Endothelial cell of umbilical vein (primary cell): ENCODE measurements around the gene C12orf42.

Source experiments
- JUN ChIP-seq: IDR thresholded peaks from 2 replicates; pipeline ENCODE4 v1.6.1; 2011; ENCODE audit warnings: borderline replicate concordance, low read depth; ENCODE audit not compliant: insufficient read length, insufficient read depth
- MYC ChIP-seq: IDR thresholded peaks from one replicate; pipeline ENCODE4 v1.6.1; 2011; ENCODE audit warnings: mild to moderate bottlenecking, low read depth, low read length
- POLR2A ChIP-seq: IDR thresholded peaks from 2 replicates; pipeline ENCODE4 v1.6.1; 2012; ENCODE audit warnings: low read depth, mild to moderate bottlenecking, control low read depth, low read length
- POLR2AphosphoS5 ChIP-seq: IDR thresholded peaks from 2 replicates; pipeline ENCODE4 v1.6.1; 2012; ENCODE audit warnings: low read depth, mild to moderate bottlenecking, control low read depth, low read length, moderate library complexity; ENCODE audit not compliant: insufficient read depth
- TF ChIP-seq, protein P1 (sequence below), 2 donors: IDR thresholded peaks; 1 replicate in 1 of 2; 2 replicates in 1 of 2; pipeline ENCODE4 v1.5.1; 2011; ENCODE audit warnings: low read length in 2 of 2, mild to moderate bottlenecking in 2 of 2, moderate library complexity in 2 of 2, control low read depth in 1 of 2, inconsistent platforms in 1 of 2, low read depth in 1 of 2; ENCODE audit not compliant: insufficient read depth in 1 of 2; ENCODE audit errors: extremely low read depth in 1 of 2

DNA sequence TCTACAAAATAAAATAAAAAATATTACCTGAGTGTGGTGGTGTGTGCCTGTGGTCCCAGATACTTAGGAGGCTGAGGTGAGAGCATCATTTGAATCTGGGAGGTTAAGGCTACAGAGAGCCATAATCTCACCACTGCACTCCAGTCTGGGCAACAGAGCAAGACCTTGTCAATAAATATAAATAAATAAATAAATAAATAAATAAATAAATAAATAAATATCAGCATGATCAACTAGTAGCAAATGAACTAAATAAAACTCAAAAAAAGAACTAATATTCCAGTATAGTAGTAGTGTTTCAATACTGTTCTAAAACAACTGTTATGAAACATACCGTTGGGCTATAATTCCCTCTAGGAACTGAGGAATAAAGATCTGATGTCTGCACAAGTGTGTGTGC lies 74.4 kb downstream of the C12orf42 start:
- no peak for TF ChIP-seq POLR2A
- TF ChIP-seq, protein P1, sequence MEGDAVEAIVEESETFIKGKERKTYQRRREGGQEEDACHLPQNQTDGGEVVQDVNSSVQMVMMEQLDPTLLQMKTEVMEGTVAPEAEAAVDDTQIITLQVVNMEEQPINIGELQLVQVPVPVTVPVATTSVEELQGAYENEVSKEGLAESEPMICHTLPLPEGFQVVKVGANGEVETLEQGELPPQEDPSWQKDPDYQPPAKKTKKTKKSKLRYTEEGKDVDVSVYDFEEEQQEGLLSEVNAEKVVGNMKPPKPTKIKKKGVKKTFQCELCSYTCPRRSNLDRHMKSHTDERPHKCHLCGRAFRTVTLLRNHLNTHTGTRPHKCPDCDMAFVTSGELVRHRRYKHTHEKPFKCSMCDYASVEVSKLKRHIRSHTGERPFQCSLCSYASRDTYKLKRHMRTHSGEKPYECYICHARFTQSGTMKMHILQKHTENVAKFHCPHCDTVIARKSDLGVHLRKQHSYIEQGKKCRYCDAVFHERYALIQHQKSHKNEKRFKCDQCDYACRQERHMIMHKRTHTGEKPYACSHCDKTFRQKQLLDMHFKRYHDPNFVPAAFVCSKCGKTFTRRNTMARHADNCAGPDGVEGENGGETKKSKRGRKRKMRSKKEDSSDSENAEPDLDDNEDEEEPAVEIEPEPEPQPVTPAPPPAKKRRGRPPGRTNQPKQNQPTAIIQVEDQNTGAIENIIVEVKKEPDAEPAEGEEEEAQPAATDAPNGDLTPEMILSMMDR (IDR thresholded peaks at IDR 0.05; ENCODE audit: extremely low read depth in 1 of 2, insufficient read depth in 1 of 2, low read depth in 1 of 2, low read length in 2 of 2): no peak
- no peak for TF ChIP-seq POLR2AphosphoS5
- TF ChIP-seq MYC: no peak
- TF ChIP-seq JUN: no peak
